ENCODE results near the gene RABL2B. TPM values are rescaled to one million over a fixed set of nuclear protein-coding genes. Genes with fewer than 3 reads are reported as not detected.
"Not testable (repeated sequence)": the region's sequence is repeated elsewhere in the genome, so short reads cannot be mapped to it uniquely, and the experiment has no call there.

The RABL2B gene
- total and polyA plus RNA-seq, 2 donors (not counting 3 experiments of a cell fraction or from before 2014, with no cell fraction given), result 26.7 to 39.8 TPM

GRCh38 chr22:50783880-50784276 is 442 bp upstream of the RABL2B start:
- FAIRE-seq; POLR2A ChIA-PET; intact Hi-C loops (cut with micrococcal nuclease); CTCF ChIA-PET; H3K27ac ChIP-seq (ENCODE audit: insufficient read depth, low read depth, low read length); H3K36me3 ChIP-seq (ENCODE audit: control insufficient read depth in 2 of 2, extremely low read depth in 1 of 2, insufficient read depth in 2 of 2, low read length in 2 of 2); H3K27me3 ChIP-seq (ENCODE audit: control insufficient read depth in 2 of 2, insufficient read depth in 2 of 2, low read length in 2 of 2); H3K79me2 ChIP-seq (ENCODE audit: control insufficient read depth, insufficient read depth, low read length); H3K9me3 ChIP-seq (replicated peaks; ENCODE audit: control insufficient read depth, insufficient read depth, low read length); H3K9me1 ChIP-seq (replicated peaks; ENCODE audit: control insufficient read depth, extremely low read depth, insufficient read depth, low read length); dilution Hi-C loops (cut with MboI; ENCODE audit: extremely low pct_ligation_motif_present, low sequenced_read_pairs); H3K9ac ChIP-seq (replicated peaks; ENCODE audit: extremely low read depth, insufficient read depth, low read length); DNase-seq (ENCODE audit: low read depth, low spot score); H4K20me1 ChIP-seq (replicated peaks; ENCODE audit: control insufficient read depth, extremely low read depth, insufficient read depth, low read length); H3K4me1 ChIP-seq (ENCODE audit: control insufficient read depth, extremely low read depth, insufficient read depth, low read length): not testable (repeated sequence)
- Histone ChIP-seq H2AFZ (ENCODE audit: low read depth, low read length) (peak overlapping the region; percentile 75), H3K4me3 (replicated peaks in 1 of 3; ENCODE audit: insufficient read depth in 1 of 3, low read depth in 1 of 3, low read length in 3 of 3) (peak overlapping the region; percentile 37 to 56 (median 39)), H3K4me2 (ENCODE audit: insufficient read depth, low read length) (peak overlapping the region; percentile 72)
- TSS peak; percentile 81 for BruUV-seq (replicated peaks)

GRCh38 chr22:50782253-50782652 is 1.2 kb downstream of the RABL2B start:
- H3K4me2 ChIP-seq (ENCODE audit: insufficient read depth, low read length); dilution Hi-C loops (cut with MboI; ENCODE audit: extremely low pct_ligation_motif_present, low sequenced_read_pairs); BruUV-seq (replicated peaks): not testable (repeated sequence)

GRCh38 chr22:50780244-50780643 is 3.2 kb downstream of the RABL2B start:
- H3K4me1 ChIP-seq (ENCODE audit: control insufficient read depth, extremely low read depth, insufficient read depth, low read length); DNase-seq (ENCODE audit: low read depth, low spot score); H3K4me3 ChIP-seq (replicated peaks in 1 of 3; ENCODE audit: insufficient read depth in 1 of 3, low read depth in 1 of 3, low read length in 3 of 3); H3K27me3 ChIP-seq (ENCODE audit: control insufficient read depth in 2 of 2, insufficient read depth in 2 of 2, low read length in 2 of 2); H3K27ac ChIP-seq (ENCODE audit: insufficient read depth, low read depth, low read length); H3K4me2 ChIP-seq (ENCODE audit: insufficient read depth, low read length); H3K9me3 ChIP-seq (replicated peaks; ENCODE audit: control insufficient read depth, insufficient read depth, low read length); H2AFZ ChIP-seq (ENCODE audit: low read depth, low read length); intact Hi-C loops (cut with micrococcal nuclease); FAIRE-seq; H3K9ac ChIP-seq (replicated peaks; ENCODE audit: extremely low read depth, insufficient read depth, low read length); POLR2A ChIA-PET; CTCF ChIA-PET; H3K36me3 ChIP-seq (ENCODE audit: control insufficient read depth in 2 of 2, extremely low read depth in 1 of 2, insufficient read depth in 2 of 2, low read length in 2 of 2); H3K79me2 ChIP-seq (ENCODE audit: control insufficient read depth, insufficient read depth, low read length); dilution Hi-C loops (cut with MboI; ENCODE audit: extremely low pct_ligation_motif_present, low sequenced_read_pairs); BruUV-seq (replicated peaks); H4K20me1 ChIP-seq (replicated peaks; ENCODE audit: control insufficient read depth, extremely low read depth, insufficient read depth, low read length); H3K9me1 ChIP-seq (replicated peaks; ENCODE audit: control insufficient read depth, extremely low read depth, insufficient read depth, low read length): not testable (repeated sequence)

More at GRCh38 chr22:50782253-50782652, 1.2 kb downstream of the RABL2B start:
- H4K20me1 ChIP-seq (replicated peaks; ENCODE audit: control insufficient read depth, extremely low read depth, insufficient read depth, low read length); H3K9me3 ChIP-seq (replicated peaks; ENCODE audit: control insufficient read depth, insufficient read depth, low read length); H3K9ac ChIP-seq (replicated peaks; ENCODE audit: extremely low read depth, insufficient read depth, low read length); H2AFZ ChIP-seq (ENCODE audit: low read depth, low read length); H3K36me3 ChIP-seq (ENCODE audit: control insufficient read depth in 2 of 2, extremely low read depth in 1 of 2, insufficient read depth in 2 of 2, low read length in 2 of 2); DNase-seq (ENCODE audit: low read depth, low spot score); intact Hi-C loops (cut with micrococcal nuclease); H3K79me2 ChIP-seq (ENCODE audit: control insufficient read depth, insufficient read depth, low read length); POLR2A ChIA-PET; H3K27ac ChIP-seq (ENCODE audit: insufficient read depth, low read depth, low read length); H3K27me3 ChIP-seq (ENCODE audit: control insufficient read depth in 2 of 2, insufficient read depth in 2 of 2, low read length in 2 of 2); FAIRE-seq; CTCF ChIA-PET; H3K4me3 ChIP-seq (replicated peaks in 1 of 3; ENCODE audit: insufficient read depth in 1 of 3, low read depth in 1 of 3, low read length in 3 of 3); H3K9me1 ChIP-seq (replicated peaks; ENCODE audit: control insufficient read depth, extremely low read depth, insufficient read depth, low read length); H3K4me1 ChIP-seq (ENCODE audit: control insufficient read depth, extremely low read depth, insufficient read depth, low read length): not testable (repeated sequence)

GRCh38 chr22:50777631-50778030 is 5.8 kb downstream of the RABL2B start:
- H3K27ac ChIP-seq (ENCODE audit: insufficient read depth, low read depth, low read length); BruUV-seq (replicated peaks); POLR2A ChIA-PET: not testable (repeated sequence)

More at GRCh38 chr22:50777631-50778030, 5.8 kb downstream of the RABL2B start:
- dilution Hi-C loops (cut with MboI; ENCODE audit: extremely low pct_ligation_motif_present, low sequenced_read_pairs); H3K9ac ChIP-seq (replicated peaks; ENCODE audit: extremely low read depth, insufficient read depth, low read length); H3K27me3 ChIP-seq (ENCODE audit: control insufficient read depth in 2 of 2, insufficient read depth in 2 of 2, low read length in 2 of 2); H3K9me3 ChIP-seq (replicated peaks; ENCODE audit: control insufficient read depth, insufficient read depth, low read length); H3K9me1 ChIP-seq (replicated peaks; ENCODE audit: control insufficient read depth, extremely low read depth, insufficient read depth, low read length); H3K36me3 ChIP-seq (ENCODE audit: control insufficient read depth in 2 of 2, extremely low read depth in 1 of 2, insufficient read depth in 2 of 2, low read length in 2 of 2); H3K79me2 ChIP-seq (ENCODE audit: control insufficient read depth, insufficient read depth, low read length); DNase-seq (ENCODE audit: low read depth, low spot score); H3K4me3 ChIP-seq (replicated peaks in 1 of 3; ENCODE audit: insufficient read depth in 1 of 3, low read depth in 1 of 3, low read length in 3 of 3); FAIRE-seq; H3K4me1 ChIP-seq (ENCODE audit: control insufficient read depth, extremely low read depth, insufficient read depth, low read length); H3K4me2 ChIP-seq (ENCODE audit: insufficient read depth, low read length); intact Hi-C loops (cut with micrococcal nuclease); H4K20me1 ChIP-seq (replicated peaks; ENCODE audit: control insufficient read depth, extremely low read depth, insufficient read depth, low read length); CTCF ChIA-PET; H2AFZ ChIP-seq (ENCODE audit: low read depth, low read length): not testable (repeated sequence)
